RWPE1 (cell line): Measurements from ENCODE around the gene FAHD2B.
"Not testable (repeated sequence)": the region's sequence is repeated elsewhere in the genome, so short reads cannot be mapped to it uniquely, and the experiment has no call there.

Experiments used
- CTCF ChIA-PET: fragments of 350-600 bp; sonication (Branson Sonifier 250); formaldehyde crosslinking; extraction: SDS; loops from one replicate; lab custom pipeline; 2021; lab: Yijun Ruan, JAX
- POLR2A ChIA-PET: fragments of 400-600 bp; formaldehyde crosslinking; extraction: SDS; loops from one replicate; lab custom pipeline; 2020; ENCODE audit warnings: antibody characterized with exemption; ENCODE audit not compliant: low non-redundant PET; lab: Yijun Ruan, JAX
- DNase-seq: peaks from one replicate; pipeline ENCODE4 v3.0.0; 2012; ENCODE audit warnings: low spot score
- H3K27ac ChIP-seq: fragments of 450-650 bp; 2 replicates; pipeline ENCODE4 v1.5.1; 2017
- CTCF ChIP-seq: fragments of 450-650 bp; conservative IDR thresholded peaks from 2 replicates; pipeline ENCODE4 v1.5.1; 2017; ENCODE audit warnings: low read depth, mild to moderate bottlenecking

FAHD2B gene

GRCh38 chr2:97088706-97089105, 6.0 kb downstream of the FAHD2B start:
- H3K27ac ChIP-seq, POLR2A ChIA-PET, DNase-seq, CTCF ChIA-PET: not testable (repeated sequence)

GRCh38 chr2:97085093-97085492, 9.6 kb downstream of the FAHD2B start:
- CTCF ChIA-PET, DNase-seq, POLR2A ChIA-PET, H3K27ac ChIP-seq: not testable (repeated sequence)

- POLR2A ChIA-PET, CTCF ChIA-PET, H3K27ac ChIP-seq, DNase-seq: not testable (repeated sequence)
Observed at GRCh38 chr2:97083516-97083915, 11.2 kb downstream of the FAHD2B start.

GRCh38 chr2:97082206-97082605, 12.5 kb downstream of the FAHD2B start:
- CTCF ChIA-PET, DNase-seq: not testable (repeated sequence)

GRCh38 chr2:97080855-97081254, 13.8 kb downstream of the FAHD2B start:
- CTCF ChIA-PET, H3K27ac ChIP-seq, POLR2A ChIA-PET, DNase-seq: not testable (repeated sequence)

More at GRCh38 chr2:97082206-97082605, 12.5 kb downstream of the FAHD2B start:
- POLR2A ChIA-PET, H3K27ac ChIP-seq: not testable (repeated sequence)

- POLR2A ChIA-PET, H3K27ac ChIP-seq, CTCF ChIA-PET, DNase-seq: not testable (repeated sequence)
Observed at GRCh38 chr2:97077213-97077612, 17.5 kb downstream of the FAHD2B start.

GRCh38 chr2:97070915-97071314, 23.8 kb downstream of the FAHD2B start:
- CTCF ChIA-PET, POLR2A ChIA-PET, H3K27ac ChIP-seq, DNase-seq: not testable (repeated sequence)

GRCh38 chr2:97068722-97069121, 26.0 kb downstream of the FAHD2B start:
- DNase-seq, H3K27ac ChIP-seq, CTCF ChIA-PET, POLR2A ChIA-PET: not testable (repeated sequence)

GRCh38 chr2:97068074-97068473, 26.6 kb downstream of the FAHD2B start:
- ChIA-PET POLR2A (no interaction called here), CTCF (no interaction called here)
- no peak for TF ChIP-seq CTCF
- DNase-seq = no peak
- H3K27ac ChIP-seq = no peak overlapping the region

GRCh38 chr2:97067279-97068004, 27.2 kb downstream of the FAHD2B start:
- no peak overlapping the region for H3K27ac ChIP-seq
- TF ChIP-seq CTCF = no peak
- POLR2A ChIA-PET = no interaction called here
- DNase-seq = no peak
- CTCF ChIA-PET = no interaction called here

GRCh38 chr2:97066030-97066429, 28.7 kb downstream of the FAHD2B start:
- H3K27ac ChIP-seq, DNase-seq, CTCF ChIA-PET, POLR2A ChIA-PET: not testable (repeated sequence)

- CTCF ChIA-PET, H3K27ac ChIP-seq, POLR2A ChIA-PET, DNase-seq: not testable (repeated sequence)
Observed at GRCh38 chr2:97062020-97062419, 32.7 kb downstream of the FAHD2B start.

- DNase-seq, POLR2A ChIA-PET, CTCF ChIA-PET, H3K27ac ChIP-seq: not testable (repeated sequence)
Observed at GRCh38 chr2:97059782-97060181, 34.9 kb downstream of the FAHD2B start.

GRCh38 chr2:97056150-97056549, 38.5 kb downstream of the FAHD2B start:
- DNase-seq, POLR2A ChIA-PET, CTCF ChIA-PET, H3K27ac ChIP-seq: not testable (repeated sequence)

GRCh38 chr2:97050032-97050431, 44.6 kb downstream of the FAHD2B start:
- H3K27ac ChIP-seq, CTCF ChIA-PET, POLR2A ChIA-PET, DNase-seq: not testable (repeated sequence)

GRCh38 chr2:97048448-97048847, 46.2 kb downstream of the FAHD2B start:
- DNase-seq, H3K27ac ChIP-seq, CTCF ChIA-PET, POLR2A ChIA-PET: not testable (repeated sequence)
